ENCODE data around the gene METTL17. TPM values are rescaled to one million over a fixed set of nuclear protein-coding genes. Genes with fewer than 3 reads are reported as not detected.

Gene METTL17
- total RNA-seq, 1 experiment from 2014 or later = 80.5 TPM

- DNase-seq (ENCODE audit: extremely low read depth, low read depth) = no peak
Measured at GRCh38 chr14:21041676-21042433, 52.1 kb downstream of the METTL17 start, which contains the start of gene RNASE7. Gene RNASE7 (plus strand): TSS chr14:21042362. CDS start chr14:21042993, 631 bp downstream.

- no peak for DNase-seq (ENCODE audit: extremely low read depth, low read depth)
Measured at GRCh38 chr14:21042918-21043317, 53.1 kb downstream of the METTL17 start.

- DNase-seq (ENCODE audit: extremely low read depth, low read depth) = no peak
Measured at GRCh38 chr14:21043387-21043973, 53.7 kb downstream of the METTL17 start.

- DNase-seq (ENCODE audit: extremely low read depth, low read depth) = no peak
Measured at GRCh38 chr14:21043974-21044618, 54.3 kb downstream of the METTL17 start.

Small RNA genes within 50 kb of the gene (small RNA-seq; reads per million reads assigned to genes)
- gene RN7SL189P = 0 to 0.06 reads per million in 2 experiments

Other genes with a start within 250 kb of the METTL17 start
- not detected in 2 replicates for gene EDDM3A, start 244.1 kb upstream of the METTL17 start, total RNA-seq (2014; rRNA removed; shearing (Covaris generic))
- gene EDDM3B, start 221.6 kb upstream of the METTL17 start, total RNA-seq (2014; rRNA removed; shearing (Covaris generic)) = not detected in 2 replicates
- gene RNASE6, start 208.7 kb upstream of the METTL17 start, total RNA-seq (2014; rRNA removed; shearing (Covaris generic)) = 0.20 TPM in 1 of 2 replicates, not detected in the other
- not detected in 2 replicates for gene RNASE1, start 187.1 kb upstream of the METTL17 start, total RNA-seq (2014; rRNA removed; shearing (Covaris generic))
- gene RNASE3, start 98.6 kb upstream of the METTL17 start, total RNA-seq (2014; rRNA removed; shearing (Covaris generic)) = not detected in 2 replicates
- not detected in 2 replicates for gene RNASE2, start 34.5 kb upstream of the METTL17 start, total RNA-seq (2014; rRNA removed; shearing (Covaris generic))
- gene SLC39A2, start 9.3 kb downstream of the METTL17 start, total RNA-seq (2014; rRNA removed; shearing (Covaris generic)) = not detected in 2 replicates
- 3.4 and 5.0 TPM in 2 replicates for gene NDRG2, start 35.1 kb downstream of the METTL17 start, total RNA-seq (2014; rRNA removed; shearing (Covaris generic))
- not detected in 2 replicates for gene TPPP2, start 40.2 kb downstream of the METTL17 start, total RNA-seq (2014; rRNA removed; shearing (Covaris generic))
- not detected in 2 replicates for gene RNASE13, start 44.8 kb downstream of the METTL17 start, total RNA-seq (2014; rRNA removed; shearing (Covaris generic))
- gene RNASE7, start 52.4 kb downstream of the METTL17 start, total RNA-seq (2014; rRNA removed; shearing (Covaris generic)) = not detected in 2 replicates
- gene RNASE8, start 67.8 kb downstream of the METTL17 start, total RNA-seq (2014; rRNA removed; shearing (Covaris generic)) = not detected in 2 replicates
- 9.3 and 10.7 TPM in 2 replicates for gene ARHGEF40, start 80.3 kb downstream of the METTL17 start, total RNA-seq (2014; rRNA removed; shearing (Covaris generic))
- gene ZNF219, start 108.7 kb downstream of the METTL17 start, total RNA-seq (2014; rRNA removed; shearing (Covaris generic)) = 23.5 and 27.7 TPM in 2 replicates
- gene TMEM253, start 111.1 kb downstream of the METTL17 start, total RNA-seq (2014; rRNA removed; shearing (Covaris generic)) = 0.87 and 1.5 TPM in 2 replicates
- not detected in 2 replicates for gene OR5AU1, start 166.1 kb downstream of the METTL17 start, total RNA-seq (2014; rRNA removed; shearing (Covaris generic))

All from NCI-H460 (cell line).